GM12874 (cell line): ENCODE measurements around the gene TTLL5.

Experiments
- CTCF ChIP-seq: IDR thresholded peaks from 2 replicates; pipeline ENCODE4 v1.5.1; 2011; ENCODE audit warnings: low read depth, mild to moderate bottlenecking, control low read depth, low read length, moderate library complexity; ENCODE audit not compliant: insufficient read depth

The TTLL5 gene

GRCh38 chr14:75833326-75834020 lies 172.4 kb downstream of the TTLL5 start:
- TF ChIP-seq CTCF = no peak

- no peak for TF ChIP-seq CTCF
Observed at GRCh38 chr14:75835156-75835725, 174.2 kb downstream of the TTLL5 start.

- TF ChIP-seq CTCF = no peak
Observed at GRCh38 chr14:75835737-75836136, 174.7 kb downstream of the TTLL5 start.

GRCh38 chr14:75837151-75837787 lies 176.2 kb downstream of the TTLL5 start:
- TF ChIP-seq CTCF = no peak

GRCh38 chr14:75840911-75841310 lies 179.9 kb downstream of the TTLL5 start:
- TF ChIP-seq CTCF = no peak

- TF ChIP-seq CTCF = no peak
Observed at GRCh38 chr14:75842551-75842950, 181.5 kb downstream of the TTLL5 start.

- no peak for TF ChIP-seq CTCF
Observed at GRCh38 chr14:75844486-75844885, 183.4 kb downstream of the TTLL5 start.
